Panc1 (cell line): ENCODE results near the gene CNOT6L.

Experiments
- SIN3A ChIP-seq: IDR thresholded peaks from 2 replicates; pipeline ENCODE4 v1.6.1; 2012; ENCODE audit warnings: low read depth, mild to moderate bottlenecking, low read length, moderate library complexity, borderline replicate concordance; ENCODE audit not compliant: insufficient read depth
- TF ChIP-seq, protein P1 (sequence below): fragments of 450-650 bp; IDR thresholded peaks from 2 replicates; pipeline ENCODE4 v1.5.1; 2017; ENCODE audit warnings: mild to moderate bottlenecking

DNA sequence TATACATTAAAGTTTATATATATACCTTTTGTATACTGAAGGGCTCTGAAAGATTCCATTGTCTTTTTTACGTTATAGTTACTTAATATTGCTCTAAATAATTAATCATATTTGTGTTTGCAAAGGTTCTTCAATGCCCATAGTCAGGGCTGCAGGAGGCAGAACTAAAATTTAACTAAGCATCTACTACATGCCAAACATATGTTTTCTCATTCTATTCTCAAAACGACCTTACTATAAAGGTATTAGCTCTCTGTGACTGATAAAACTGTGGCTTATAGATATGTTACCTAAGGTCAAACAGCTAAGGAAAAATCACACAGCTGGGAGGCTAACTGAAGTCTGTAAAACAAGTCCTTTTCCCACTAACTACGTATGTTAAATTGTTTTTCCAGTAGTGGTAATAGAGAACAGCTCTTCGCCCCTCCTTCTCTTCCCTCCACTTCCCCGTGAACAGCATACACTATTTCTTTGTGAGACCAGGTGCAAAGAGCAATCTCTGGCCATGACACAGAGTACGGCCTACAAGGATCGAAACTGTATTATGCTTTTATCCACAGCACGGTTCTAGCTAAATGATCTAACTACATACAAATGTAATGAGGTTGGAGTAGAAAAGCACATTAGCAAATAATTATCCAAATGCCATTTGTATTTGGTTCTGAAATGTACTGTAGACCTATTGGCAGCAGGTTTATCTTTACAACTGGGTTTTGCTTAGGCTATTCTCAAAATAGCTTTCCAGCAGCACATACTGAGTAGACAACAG lies 1.7 kb downstream of the CNOT6L start:
- no peak for TF ChIP-seq SIN3A
- TF ChIP-seq, protein P1, sequence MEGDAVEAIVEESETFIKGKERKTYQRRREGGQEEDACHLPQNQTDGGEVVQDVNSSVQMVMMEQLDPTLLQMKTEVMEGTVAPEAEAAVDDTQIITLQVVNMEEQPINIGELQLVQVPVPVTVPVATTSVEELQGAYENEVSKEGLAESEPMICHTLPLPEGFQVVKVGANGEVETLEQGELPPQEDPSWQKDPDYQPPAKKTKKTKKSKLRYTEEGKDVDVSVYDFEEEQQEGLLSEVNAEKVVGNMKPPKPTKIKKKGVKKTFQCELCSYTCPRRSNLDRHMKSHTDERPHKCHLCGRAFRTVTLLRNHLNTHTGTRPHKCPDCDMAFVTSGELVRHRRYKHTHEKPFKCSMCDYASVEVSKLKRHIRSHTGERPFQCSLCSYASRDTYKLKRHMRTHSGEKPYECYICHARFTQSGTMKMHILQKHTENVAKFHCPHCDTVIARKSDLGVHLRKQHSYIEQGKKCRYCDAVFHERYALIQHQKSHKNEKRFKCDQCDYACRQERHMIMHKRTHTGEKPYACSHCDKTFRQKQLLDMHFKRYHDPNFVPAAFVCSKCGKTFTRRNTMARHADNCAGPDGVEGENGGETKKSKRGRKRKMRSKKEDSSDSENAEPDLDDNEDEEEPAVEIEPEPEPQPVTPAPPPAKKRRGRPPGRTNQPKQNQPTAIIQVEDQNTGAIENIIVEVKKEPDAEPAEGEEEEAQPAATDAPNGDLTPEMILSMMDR = no peak
